GM21515 (cell line): ENCODE results near the gene SLC46A3.
"Not testable (repeated sequence)": the region's sequence is repeated elsewhere in the genome, so short reads cannot be mapped to it uniquely, and the experiment has no call there.

ENCODE experiments used
- ATAC-seq: cut with Tn5 transposase; IDR thresholded peaks from one replicate; pipeline ENCODE4 v1.9.1; 2021; ENCODE audit not compliant: unreplicated experiment

SLC46A3 gene, protein sequence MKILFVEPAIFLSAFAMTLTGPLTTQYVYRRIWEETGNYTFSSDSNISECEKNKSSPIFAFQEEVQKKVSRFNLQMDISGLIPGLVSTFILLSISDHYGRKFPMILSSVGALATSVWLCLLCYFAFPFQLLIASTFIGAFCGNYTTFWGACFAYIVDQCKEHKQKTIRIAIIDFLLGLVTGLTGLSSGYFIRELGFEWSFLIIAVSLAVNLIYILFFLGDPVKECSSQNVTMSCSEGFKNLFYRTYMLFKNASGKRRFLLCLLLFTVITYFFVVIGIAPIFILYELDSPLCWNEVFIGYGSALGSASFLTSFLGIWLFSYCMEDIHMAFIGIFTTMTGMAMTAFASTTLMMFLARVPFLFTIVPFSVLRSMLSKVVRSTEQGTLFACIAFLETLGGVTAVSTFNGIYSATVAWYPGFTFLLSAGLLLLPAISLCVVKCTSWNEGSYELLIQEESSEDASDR

DNA sequence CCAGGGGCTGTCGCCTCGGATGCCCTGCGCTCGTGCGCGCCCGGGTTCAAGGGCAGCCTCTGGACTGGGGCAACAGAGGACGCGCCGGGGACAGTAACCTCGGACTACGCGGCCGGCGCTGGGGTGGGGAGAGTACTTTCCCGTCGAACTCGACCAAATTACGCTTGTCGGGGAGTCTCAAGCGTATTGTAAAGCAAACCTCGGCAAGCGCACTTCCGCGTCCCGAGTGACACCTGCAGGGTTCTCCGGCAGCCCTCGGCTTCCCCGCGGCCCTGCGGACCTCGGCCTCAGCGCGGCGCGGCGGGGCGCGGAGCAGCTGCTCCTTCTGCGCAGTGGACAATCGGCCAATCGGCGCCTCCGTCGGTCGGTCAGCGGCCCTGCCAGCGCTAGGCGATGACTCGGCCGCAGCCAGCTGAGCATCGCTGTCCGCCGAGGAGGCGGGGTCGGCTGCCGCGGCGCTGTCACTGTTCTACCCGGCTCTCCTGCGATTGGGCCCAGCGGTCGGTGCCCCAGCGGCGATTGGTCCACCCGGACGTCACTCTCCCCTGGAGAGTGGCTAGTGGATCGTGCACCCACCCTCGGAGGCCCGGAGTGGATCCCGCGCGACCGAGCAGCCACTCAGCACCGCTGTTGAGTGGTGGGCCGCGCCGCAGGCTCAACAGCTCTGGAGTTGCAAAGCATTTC is at the start of gene SLC46A3:
Gene SLC46A3, minus strand, starts transcription at position 428 of the 684 bp plus-strand sequence. CDS start 972 bp downstream, outside the sequence.
- ATAC-seq = peak; percentile 99

DNA sequence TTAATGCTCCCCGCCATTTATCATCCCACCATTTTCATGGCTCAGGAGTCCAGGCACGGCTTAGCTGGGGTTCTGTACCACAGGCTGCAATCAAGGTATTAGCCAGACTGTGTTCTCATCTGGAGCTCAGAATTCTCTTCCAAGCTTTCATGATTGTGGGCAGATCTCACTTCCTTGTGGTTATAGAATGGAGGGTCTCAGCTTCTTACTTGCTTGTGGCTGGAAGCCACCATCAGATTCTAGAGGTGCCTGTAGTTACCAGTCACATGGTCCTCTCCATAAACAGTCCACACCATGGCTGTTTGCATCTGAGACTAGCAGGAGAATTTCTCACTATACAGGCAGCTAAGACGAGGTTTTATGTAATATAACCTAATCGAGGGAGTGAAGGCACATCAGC is 45.1 kb upstream of the SLC46A3 start:
- ATAC-seq = no peak

DNA sequence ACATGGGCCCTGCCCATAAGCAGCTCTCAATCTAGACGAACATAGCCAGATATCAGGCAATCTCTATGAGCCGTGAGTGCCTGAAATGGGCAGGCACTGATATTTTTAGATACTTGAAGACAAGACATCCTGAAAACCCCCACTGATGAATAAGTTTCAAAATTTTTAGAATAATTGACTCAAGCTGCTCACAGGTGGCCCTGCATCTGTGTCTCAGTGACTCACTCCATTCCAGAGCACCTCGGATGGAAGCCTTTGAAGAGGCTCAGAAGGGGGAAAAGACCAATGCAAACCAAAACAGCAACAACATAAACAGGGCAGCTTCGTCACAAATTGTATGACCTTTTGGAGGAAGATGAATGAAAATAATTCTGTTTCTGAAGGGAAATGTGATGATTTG is 42.8 kb upstream of the SLC46A3 start:
- ATAC-seq = no peak

DNA sequence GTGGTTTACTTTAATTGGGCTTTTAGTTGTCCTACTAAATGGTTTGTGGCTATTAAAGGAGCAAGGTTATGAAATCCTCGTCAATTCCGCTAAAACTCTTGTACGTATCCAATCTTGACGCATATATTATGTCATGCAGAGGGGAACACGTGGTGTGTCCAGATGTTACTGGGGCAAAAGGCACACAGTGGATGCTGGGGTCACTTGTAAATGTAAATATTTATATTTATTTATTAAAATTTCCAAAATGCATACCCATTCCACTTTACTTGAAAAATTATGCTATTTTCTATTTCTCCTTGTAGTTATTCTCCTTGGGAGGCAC is 36.7 kb upstream of the SLC46A3 start:
- no peak for ATAC-seq

DNA sequence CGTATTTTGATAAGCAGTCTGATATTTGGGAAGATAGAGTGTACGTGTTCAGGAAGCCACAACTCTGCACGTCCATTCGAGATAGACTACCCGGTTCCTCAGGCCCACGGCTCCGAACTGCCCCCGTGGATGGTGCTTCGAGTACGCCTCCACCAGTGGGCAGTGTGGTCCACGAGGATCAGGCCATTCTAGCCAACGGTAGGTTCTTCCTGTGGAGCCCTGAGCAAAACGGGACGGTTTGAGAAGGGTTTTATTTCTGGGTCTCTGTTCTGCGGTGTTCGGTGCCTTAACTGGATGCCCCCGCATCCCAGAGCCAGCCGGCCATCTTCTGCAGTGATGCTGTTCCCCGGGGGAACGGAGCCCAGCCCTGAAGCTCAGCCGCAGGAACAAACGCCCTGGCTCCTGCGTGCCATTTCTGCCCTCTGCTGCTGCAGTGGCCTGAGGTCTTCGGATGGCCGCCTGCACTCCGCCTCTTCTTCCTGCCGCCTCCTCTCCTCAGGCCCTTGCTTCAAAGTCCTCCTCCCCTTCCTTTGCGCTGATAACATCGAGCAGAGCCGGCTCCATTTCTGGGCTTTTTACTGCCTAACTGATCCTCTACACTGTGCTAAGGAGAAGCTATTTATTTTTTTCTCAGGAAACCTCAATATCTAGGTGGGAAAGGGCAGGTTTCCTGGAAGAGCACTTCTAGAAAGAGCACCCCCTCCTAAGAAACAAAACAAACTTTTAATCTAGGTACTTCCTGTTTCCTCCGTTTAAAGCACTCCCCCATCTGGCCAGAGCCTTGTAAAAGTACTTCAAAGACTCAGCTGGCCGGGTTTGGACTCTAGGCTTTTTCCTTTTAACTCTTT is 36.2 kb upstream of the SLC46A3 start:
- no peak for ATAC-seq

DNA sequence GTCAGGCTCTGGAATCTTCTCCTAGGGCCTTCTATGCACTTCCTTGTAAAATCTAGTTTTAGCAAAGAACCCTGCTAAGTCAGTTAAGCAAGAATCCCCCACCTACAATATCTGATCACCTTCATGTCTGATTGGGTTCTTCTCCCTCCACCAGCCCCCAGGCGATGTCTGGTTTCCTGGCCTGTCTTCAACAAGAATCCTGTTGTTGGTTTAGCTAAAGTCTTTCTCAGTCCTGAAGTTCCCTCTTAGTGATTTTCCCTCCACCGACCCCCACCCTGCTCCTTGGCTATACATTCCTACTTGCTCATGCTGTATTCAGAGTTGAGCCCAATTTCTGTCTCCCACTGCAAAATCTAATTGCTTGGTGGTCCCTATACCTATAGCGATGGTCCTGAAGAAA is 35.2 kb upstream of the SLC46A3 start:
- no peak for ATAC-seq

DNA sequence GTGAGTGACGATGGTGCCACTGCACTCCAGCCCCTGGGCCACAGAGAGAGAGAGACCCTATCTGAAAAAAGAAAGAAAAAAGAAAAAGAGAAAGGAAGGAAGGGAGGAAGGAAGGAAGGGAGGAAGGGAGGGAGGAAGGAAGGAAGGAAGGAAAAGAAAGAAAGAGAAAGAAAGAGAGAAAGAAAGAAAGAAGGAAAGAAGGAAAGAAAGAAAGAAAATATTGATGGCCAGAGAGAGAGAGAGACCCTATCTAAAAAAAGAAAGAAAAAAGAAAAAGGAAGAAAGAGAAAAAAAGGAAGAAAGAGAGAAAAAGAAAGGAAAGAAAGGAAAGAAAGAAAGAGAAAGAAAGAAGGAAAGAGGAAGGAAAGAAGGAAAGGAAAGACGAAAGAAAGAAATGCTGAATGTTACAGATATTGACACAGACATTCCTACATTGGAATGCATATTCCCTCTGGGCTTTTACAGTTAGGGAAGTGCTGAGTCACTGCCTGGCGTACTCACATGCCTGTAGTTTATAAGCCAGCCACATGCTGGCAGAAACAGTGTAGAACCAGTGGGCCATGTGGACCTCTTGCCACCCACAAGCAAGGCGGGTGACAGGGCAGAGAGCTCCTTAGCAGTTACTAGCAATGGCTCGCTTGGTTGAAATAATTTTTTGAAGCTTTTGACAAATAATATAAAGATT is 34.6 kb upstream of the SLC46A3 start:
- ATAC-seq = no peak

DNA sequence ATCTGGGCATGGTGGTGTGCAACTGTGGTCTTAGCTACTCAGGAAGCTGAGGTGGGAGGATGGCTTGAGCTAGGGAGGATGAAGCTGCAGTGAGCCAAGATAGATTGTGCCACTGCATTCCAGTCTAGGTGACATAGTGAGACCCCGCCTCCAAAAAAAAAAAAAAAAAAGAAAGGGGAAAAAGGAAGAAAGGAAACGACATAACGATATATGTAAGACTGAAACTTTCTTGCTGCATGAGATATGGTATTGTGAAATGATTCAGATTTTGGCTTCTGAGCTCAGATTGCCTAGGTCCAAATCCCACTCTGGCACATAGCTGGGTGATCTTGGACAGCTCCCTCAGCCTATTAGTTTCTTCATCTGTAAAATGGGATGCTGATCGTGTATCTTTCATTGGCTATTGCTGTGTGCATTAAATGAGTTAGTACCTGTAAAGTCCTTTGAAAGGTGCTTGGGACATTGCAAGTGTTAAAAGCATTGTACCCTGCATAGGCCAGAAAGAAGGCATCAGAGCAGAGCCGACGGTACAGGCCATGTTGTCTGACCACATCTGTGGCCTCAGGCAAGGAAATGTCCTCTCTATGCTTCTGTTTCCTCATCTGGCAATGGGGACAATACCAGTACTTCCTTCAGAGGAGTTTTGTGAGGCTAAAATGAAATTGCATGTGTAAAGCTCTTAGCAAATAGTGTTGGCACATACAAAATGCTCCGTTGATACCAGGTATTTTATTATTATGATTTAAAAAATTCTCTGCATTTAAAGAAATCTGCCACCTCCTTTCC is 32.6 kb upstream of the SLC46A3 start:
- ATAC-seq = no peak

DNA sequence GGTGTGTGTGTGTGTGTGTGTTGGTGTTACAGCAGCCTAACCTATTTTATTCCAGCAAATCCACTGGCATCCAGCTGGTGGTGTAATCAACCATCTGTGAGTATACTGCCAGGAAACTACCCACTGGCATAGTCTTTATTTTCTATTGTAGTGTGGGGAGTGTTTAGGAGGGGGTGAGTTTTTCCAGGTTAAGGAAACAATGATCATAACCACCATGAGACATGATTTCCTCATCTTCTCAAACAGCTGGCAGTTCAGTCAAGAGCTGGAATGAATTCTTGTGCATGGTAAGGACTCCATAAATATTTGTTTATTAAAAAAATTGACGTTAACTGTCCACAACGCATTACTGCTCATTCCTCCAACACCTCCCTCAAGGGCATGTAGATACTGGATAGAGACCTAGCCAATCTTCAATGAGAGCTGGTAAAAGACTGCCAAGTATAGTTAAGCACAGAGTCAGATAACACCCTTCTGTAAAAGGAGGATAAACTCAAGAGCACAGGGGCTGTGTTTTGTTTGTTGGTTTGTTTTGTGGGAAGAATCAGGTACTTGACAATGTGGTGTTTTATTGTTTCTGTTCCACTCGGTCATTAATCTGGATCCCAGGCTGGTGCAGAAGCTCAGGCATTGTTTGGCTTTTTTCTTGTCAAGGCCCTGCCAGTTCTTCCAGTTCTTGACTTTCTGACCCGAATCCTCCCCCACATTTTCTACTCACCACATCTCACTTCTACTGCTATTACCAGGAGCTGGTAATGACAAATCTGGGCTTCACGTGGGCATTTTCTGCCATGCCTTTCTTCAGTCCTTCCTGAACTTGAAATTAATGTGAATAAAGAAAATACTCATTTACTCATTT is 31.6 kb upstream of the SLC46A3 start:
- no peak for ATAC-seq

DNA sequence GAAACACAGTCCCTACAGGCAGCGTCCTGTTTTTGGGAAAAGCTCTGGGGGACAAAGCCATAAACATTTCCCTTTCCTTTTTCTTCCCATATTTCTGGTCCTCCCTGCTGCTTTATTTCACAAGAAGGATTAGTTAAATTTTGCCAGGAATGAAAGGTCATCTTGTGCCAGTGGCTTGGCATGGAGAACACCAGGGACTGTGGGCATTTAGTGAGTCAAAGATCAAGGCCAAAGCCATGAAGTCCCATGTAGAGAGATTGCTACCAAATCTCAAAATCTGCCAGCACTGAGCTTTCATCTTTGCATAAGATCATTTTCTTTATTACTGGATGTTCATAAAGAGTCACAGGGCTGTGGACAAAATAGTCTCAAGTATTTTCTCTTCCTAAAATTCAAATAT is 29.1 kb upstream of the SLC46A3 start:
- ATAC-seq = no peak

DNA sequence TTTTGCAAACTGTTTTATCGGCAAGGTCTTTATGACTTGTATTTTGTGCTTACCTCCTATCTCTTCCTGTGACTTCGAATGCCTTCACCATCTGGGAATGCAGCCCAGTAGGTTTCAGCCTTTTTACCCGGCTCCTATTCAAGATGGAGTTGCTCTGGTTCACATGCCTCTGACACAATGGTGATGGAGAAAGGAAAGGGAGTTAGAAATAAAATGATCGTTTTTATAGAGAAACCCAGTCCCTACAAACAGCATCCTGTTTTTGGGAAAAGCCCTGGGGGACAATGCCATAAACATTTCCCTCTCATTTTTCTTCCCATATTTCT is 27.5 kb upstream of the SLC46A3 start:
- ATAC-seq = no peak

DNA sequence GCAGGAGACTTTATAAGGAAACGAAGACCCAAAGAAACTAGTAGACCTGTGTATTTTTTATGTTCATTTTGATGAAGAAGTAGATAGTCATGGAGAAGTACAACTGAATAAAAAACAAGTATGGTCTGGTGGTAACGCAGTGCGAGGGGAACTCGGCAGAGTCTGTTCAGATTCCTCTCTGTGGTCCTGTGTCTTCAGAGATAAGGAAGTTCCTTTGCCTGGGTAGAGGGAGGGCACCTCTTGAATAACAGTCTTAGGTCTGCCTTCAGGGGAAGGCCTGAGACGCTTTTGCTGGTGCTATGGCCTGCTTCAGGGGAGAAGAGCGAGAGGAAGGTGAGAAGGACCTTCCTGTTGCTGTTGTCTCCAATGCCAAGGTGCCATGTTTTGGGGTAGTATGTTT is 25.9 kb upstream of the SLC46A3 start:
- no peak for ATAC-seq

DNA sequence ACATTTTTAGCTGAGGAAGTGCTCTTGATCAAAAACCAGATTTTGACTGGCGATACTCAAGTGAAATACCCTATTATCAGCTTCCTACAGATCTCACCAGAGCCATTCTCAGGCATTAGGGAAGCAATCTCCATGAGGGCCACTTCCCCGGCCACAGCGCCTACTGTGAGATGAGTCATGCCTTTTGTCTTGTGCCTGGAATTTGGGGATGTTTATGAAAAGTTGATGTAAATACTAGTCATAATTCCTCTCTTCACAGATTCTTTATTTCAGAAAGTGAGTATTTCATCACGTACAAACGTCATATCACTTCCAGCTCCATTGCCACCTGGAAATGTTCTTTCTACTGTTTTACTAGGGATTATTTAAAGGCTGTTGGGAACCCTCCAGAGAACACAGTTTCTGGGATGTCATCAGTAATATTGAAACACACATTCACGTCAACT is 25.3 kb upstream of the SLC46A3 start:
- ATAC-seq = no peak

DNA sequence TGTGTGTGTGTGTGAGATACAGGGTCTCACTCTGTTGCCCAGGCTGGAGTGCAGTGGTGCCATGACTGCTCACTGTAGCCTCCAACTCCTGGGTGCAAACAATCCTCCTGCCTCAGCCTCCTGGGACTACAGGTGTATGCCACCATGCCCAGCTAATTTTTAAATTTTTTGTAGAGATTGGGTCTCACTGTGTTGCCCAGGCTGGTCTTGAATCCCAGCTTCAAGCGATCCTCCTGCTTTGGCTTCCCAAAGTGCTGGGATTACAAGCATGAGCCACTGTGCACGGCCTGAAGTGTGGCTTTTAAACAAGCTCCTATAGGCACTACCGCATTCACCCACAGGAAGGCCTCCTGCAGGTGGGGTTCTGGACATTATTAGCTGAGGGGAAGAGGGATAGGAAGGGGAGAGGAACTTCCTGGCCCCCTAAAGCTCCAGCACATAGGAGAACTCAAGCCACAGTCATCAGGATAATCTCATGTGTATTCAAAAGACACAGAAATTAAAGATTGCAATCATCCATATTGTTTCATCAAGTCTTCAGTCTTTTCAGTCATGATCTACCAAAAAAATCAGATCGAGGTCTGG is 24.8 kb upstream of the SLC46A3 start:
- ATAC-seq = no peak

DNA sequence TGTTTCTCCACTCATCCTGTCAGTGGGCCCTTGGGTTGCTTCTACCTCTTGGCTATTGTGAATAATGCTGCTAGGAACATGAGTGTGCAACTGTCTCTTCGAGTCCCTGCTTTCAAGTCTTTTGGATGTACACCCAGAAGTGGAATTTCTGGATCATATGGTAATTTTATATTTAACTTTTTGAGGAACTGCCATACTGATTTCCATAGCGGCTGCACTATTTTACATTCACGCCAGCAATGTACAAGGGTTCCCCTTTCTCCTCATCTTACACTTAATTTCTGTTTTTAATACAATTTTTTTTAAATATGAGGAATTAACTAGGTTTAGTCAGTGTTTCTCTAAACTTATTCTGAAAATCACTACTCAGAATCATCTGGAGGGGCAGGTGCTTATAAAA is 24.2 kb upstream of the SLC46A3 start:
- ATAC-seq = no peak

DNA sequence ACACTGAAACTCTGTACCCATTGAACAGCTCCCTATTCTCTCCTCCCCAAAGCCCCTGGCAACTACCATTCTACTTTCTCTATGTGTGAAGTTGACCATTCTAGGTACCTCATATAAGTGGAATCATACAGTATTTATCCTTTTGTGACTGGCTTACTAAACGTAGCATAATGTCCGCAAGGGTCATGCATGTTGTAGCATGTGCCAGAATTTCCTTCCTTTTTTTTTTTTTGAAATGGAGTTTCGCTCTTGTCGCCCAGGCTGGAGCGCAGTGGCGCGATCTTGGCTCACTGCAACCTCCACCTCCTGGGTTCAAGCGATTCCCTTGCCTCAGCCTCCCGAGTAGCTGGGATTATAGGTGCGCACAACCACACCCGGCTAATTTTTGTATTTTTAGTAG is 23.7 kb upstream of the SLC46A3 start:
- not testable (repeated sequence) for ATAC-seq

DNA sequence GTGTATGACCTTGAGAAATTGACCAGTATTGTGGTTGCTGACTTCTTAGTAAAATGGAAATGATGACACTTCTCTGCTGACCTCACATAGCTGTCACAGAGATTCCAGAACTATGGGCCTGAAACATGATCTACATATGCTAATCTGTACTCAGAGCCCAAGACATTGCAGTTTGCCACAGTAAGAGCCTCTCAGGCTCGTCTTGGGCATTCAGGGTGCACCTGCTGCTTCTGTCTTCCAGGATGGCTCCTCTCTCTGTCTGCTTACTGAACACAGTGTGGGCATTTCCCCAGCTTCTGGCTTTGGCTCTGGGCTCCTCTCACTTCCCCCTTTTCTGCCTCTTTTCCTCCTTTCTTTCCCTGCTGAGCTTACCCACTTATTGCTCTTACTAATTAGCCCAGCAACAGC is 22.3 kb upstream of the SLC46A3 start:
- no peak for ATAC-seq

DNA sequence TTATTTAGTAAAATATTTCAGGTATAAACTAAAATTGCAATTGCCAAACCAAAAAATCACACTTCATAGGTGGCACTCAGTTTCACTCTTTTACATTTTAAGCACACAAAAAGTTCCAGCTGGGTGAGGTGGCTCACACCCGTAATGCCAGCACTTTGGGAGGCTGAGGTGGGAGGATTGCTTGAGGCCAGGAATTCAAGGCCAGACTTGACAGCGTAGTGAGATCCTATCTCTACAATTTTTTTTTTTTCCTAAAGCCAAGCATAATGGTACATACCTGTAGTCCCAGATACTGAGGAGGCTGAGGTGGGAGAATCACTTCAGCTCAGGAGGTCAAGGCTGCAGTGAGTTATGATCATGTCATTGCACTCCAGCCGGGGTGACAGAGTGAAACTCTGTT is 20.6 kb upstream of the SLC46A3 start:
- ATAC-seq = no peak

DNA sequence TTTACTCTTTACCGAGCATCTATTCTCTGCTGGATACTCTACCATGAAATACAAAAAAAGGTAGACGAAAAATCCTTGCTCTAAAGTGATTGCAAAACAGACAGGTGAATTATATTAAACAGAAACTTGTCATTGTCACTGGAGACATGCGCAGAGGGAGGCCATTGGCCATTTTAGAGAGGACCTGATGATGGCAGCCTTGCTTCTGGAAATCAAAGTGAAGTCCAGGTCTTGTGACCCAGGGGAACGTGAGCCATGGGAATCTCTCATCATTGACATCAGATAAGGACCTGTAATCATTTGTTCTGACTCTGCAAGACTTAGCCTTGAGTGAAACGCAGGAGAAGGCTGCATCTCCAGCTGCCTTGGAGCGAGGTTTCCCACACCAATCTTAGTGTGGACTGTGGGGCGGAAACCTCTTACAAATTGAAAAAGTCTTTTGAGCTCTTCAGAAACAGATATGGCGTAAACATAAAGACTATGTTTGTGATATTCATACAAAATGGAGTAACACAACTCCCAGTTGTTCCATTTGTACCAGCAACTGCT is 16.8 kb upstream of the SLC46A3 start:
- ATAC-seq = no peak
